ENCODE measurements around the gene CFAP54.
"Not testable (repeated sequence)": the region's sequence is repeated elsewhere in the genome, so short reads cannot be mapped to it uniquely, and the experiment has no call there.

The CFAP54 gene

GRCh38 chr12:96510306-96510764 is 21.0 kb downstream of the CFAP54 start:
- DNase-seq (ENCODE audit: extremely low read depth in 1 of 2, low read depth in 1 of 2) = no peak

GRCh38 chr12:96513166-96513565 is 23.8 kb downstream of the CFAP54 start:
- no peak for DNase-seq (ENCODE audit: extremely low read depth in 1 of 2, low read depth in 1 of 2)

GRCh38 chr12:96513681-96514080 is 24.3 kb downstream of the CFAP54 start:
- DNase-seq (ENCODE audit: extremely low read depth in 1 of 2, low read depth in 1 of 2) = no peak

GRCh38 chr12:96514328-96514727 is 25.0 kb downstream of the CFAP54 start:
- no peak for DNase-seq (ENCODE audit: extremely low read depth in 1 of 2, low read depth in 1 of 2)

GRCh38 chr12:96516472-96517430 is 27.4 kb downstream of the CFAP54 start:
- DNase-seq (ENCODE audit: extremely low read depth in 1 of 2, low read depth in 1 of 2) = peak; percentile 77 to 78

- no peak for DNase-seq (ENCODE audit: extremely low read depth in 1 of 2, low read depth in 1 of 2)
These were observed 31.4 kb downstream of the CFAP54 start for GRCh38 chr12:96520767-96521166.

GRCh38 chr12:96521895-96522682 is 32.7 kb downstream of the CFAP54 start:
- DNase-seq (ENCODE audit: extremely low read depth in 1 of 2, low read depth in 1 of 2) = no peak

GRCh38 chr12:96522690-96523089 is 33.3 kb downstream of the CFAP54 start:
- no peak for DNase-seq (ENCODE audit: extremely low read depth in 1 of 2, low read depth in 1 of 2)

- no peak for DNase-seq (ENCODE audit: extremely low read depth in 1 of 2, low read depth in 1 of 2)
These were observed 36.7 kb downstream of the CFAP54 start for GRCh38 chr12:96526110-96526509.

GRCh38 chr12:96529912-96530311 is 40.5 kb downstream of the CFAP54 start:
- DNase-seq (ENCODE audit: extremely low read depth in 1 of 2, low read depth in 1 of 2) = no peak

GRCh38 chr12:96534339-96534738 is 45.0 kb downstream of the CFAP54 start:
- DNase-seq (ENCODE audit: extremely low read depth in 1 of 2, low read depth in 1 of 2) = no peak

- no peak for DNase-seq (ENCODE audit: extremely low read depth in 1 of 2, low read depth in 1 of 2)
These were observed 59.0 kb downstream of the CFAP54 start for GRCh38 chr12:96548384-96548783.

GRCh38 chr12:96549341-96549740 is 60.0 kb downstream of the CFAP54 start:
- DNase-seq (ENCODE audit: extremely low read depth in 1 of 2, low read depth in 1 of 2) = no peak

- DNase-seq (ENCODE audit: extremely low read depth in 1 of 2, low read depth in 1 of 2) = no peak
These were observed 81.2 kb downstream of the CFAP54 start for GRCh38 chr12:96570579-96570978.

GRCh38 chr12:96571101-96571862 is 81.9 kb downstream of the CFAP54 start:
- no peak for DNase-seq (ENCODE audit: extremely low read depth in 1 of 2, low read depth in 1 of 2)

- no peak for DNase-seq (ENCODE audit: extremely low read depth in 1 of 2, low read depth in 1 of 2)
These were observed 89.2 kb downstream of the CFAP54 start for GRCh38 chr12:96578526-96579125.

- DNase-seq (ENCODE audit: extremely low read depth in 1 of 2, low read depth in 1 of 2) = no peak
These were observed 96.6 kb downstream of the CFAP54 start for GRCh38 chr12:96585977-96586376.

GRCh38 chr12:96587691-96588090 is 98.3 kb downstream of the CFAP54 start:
- no peak for DNase-seq (ENCODE audit: extremely low read depth in 1 of 2, low read depth in 1 of 2)

- DNase-seq (ENCODE audit: extremely low read depth in 1 of 2, low read depth in 1 of 2) = no peak
These were observed 101.6 kb downstream of the CFAP54 start for GRCh38 chr12:96590970-96591369.

GRCh38 chr12:96604374-96604773 is 115.0 kb downstream of the CFAP54 start:
- not testable (repeated sequence) for DNase-seq (ENCODE audit: extremely low read depth in 1 of 2, low read depth in 1 of 2)

GRCh38 chr12:96605684-96606083 is 116.3 kb downstream of the CFAP54 start:
- DNase-seq (ENCODE audit: extremely low read depth in 1 of 2, low read depth in 1 of 2) = no peak
